ENCODE measurements around the gene FUT8.

FUT8 gene

DNA sequence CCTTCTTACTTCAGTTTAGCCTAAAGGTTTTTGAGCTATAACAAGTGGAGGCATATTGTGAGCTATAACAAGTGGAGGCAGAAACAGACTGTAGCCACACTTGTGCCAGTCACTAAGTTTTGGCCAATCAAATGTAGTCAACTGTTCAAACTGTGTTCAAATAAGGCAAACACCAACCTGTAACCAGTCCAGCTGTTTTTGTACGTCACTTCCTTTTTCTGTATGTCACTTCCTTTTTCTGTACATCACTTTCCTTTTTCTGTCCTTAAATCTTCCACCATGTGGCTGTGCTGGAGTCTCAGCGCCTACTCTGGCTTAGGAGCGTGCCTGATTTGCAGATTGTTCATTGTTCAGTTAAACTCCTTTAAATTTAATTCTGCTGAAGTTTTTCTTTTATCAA lies 79.7 kb downstream of the FUT8 start:
- no peak for DNase-seq (ENCODE audit: low read depth in 2 of 2)

DNA sequence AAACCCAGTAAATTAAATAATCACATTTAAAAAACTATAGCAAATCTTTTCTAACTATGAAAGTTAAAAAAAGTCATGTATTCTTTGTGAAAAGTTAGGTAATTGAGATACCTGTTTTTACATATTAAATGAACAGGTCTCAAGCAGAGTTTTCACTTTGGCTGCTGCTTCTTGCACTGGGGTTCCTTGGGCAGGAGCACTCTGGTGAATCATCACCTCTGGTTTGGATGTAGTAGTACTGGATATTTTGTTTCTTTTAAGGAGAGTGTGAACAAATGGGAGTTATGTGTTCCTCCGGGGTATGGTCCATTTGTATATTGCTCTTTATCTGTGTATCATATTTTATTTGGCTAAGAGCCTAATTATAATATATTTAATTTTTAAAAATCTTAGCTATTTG lies 82.7 kb downstream of the FUT8 start:
- DNase-seq (ENCODE audit: low read depth in 2 of 2) = no peak

DNA sequence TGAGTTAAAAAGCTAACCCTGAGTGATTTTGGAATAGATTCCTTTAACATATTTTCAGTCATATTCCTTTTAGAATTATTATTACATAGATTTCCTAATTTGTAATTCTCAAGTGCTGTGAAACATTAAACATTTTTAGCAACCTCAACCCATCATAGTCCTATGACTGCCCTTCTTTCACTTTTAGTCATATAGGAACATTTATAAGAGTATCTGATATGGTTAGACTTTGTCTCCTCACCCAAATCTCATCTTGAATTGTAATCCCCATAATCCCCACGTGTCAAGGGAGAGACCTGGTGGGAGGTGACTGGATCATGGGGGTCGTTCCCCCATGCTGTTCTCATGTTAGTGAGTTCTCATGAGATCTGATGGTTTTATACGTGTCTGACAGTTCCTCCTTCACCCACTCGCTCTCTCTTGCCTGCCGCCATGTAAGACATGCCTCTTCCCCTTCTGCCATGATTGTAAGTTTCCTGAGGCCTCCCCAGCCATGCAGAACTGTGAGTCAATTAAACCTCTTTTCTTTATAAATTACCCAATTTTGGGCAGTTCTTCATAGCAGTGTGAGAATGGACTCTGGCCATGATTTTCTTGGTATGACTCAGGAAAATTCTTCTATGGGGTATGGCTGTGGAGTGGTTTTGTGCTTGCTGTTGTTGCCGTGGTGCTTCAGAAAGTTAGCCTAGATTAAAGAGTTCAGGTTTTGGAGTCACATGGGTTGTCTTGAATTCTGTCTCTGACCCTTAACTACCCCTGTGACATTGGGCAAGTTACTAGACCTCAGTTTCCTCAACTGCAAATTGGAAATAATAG lies 83.9 kb downstream of the FUT8 start:
- DNase-seq (ENCODE audit: low read depth in 2 of 2) = no peak

DNA sequence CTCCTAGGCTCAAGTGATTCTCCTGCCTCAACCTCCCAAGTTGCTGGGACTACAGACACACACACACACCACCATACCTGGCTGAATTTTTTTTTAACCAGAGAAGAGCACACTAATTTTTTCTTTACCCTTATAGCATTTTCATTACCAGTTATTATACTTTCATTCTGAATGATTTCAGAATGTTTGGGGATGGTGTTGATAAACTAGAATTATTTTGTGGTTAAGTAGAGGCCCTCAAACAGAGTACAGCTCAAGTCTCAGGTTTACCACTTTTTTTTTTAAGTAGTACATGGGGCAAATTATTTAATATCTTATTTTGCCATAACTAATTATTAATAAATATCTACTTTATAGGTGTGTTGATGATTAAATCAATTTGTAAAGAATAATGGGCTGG lies 86.6 kb downstream of the FUT8 start:
- no peak for DNase-seq (ENCODE audit: low read depth in 2 of 2)

DNA sequence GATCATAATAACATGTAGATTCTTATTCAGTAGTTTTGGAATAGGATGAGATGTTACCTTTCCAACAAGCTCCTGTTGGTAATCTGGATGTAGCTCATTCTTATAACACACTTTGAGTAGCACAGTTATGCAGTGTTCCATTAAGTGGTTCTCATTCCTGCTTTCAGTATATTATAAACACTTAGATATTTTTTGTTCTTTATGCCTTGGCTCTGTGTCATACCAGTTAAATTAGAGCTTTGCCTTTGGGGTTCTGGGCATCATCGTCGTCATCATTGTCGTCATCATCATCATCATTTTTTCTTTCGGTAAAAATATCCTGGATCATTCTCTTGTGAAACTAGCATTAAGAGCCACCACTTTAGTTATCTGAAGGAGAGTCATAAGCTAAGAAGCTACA lies 87.5 kb downstream of the FUT8 start:
- no peak for DNase-seq (ENCODE audit: low read depth in 2 of 2)

DNA sequence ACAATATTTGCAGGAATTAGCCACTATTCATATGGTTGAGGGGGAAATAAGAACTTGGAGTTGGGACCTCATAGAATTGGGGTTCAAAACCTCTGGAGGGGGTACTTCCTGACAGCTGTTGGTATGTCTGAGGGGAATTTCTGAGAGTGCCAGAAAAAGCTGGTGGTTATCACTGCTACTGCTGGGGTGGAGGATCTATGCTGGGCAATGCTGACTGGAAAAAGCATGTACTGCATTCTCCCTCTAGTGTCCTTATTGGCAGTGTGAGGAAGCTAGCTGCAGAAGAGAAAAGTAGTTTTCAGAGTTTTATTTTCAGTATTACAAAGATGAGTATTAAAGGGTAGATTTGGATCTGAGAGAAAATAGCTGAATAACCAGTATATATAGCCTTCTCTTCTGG lies 88.8 kb downstream of the FUT8 start:
- DNase-seq (ENCODE audit: low read depth in 2 of 2) = no peak

DNA sequence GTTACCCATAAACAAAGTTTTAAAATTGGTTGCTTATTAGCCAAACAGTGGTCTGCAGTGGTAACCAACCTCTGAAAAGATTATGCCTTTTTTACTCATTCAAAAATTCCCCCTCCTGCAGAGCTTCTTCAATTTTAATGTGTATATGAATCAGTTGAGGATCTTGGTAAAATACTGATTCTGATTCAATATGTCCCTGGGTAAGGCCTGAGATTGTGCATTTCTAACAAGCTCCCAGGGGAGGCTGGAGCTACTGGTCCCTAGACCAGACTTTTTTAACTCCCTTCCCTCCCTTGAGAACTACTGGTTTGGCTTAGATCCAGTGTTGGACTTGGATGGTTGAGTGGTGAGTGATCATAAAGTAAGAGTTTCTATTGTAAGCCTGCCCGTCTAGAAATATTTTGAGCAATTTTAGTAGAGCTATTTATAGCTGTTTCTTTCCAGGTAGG lies 90.2 kb downstream of the FUT8 start:
- DNase-seq (ENCODE audit: low read depth in 2 of 2) = no peak

DNA sequence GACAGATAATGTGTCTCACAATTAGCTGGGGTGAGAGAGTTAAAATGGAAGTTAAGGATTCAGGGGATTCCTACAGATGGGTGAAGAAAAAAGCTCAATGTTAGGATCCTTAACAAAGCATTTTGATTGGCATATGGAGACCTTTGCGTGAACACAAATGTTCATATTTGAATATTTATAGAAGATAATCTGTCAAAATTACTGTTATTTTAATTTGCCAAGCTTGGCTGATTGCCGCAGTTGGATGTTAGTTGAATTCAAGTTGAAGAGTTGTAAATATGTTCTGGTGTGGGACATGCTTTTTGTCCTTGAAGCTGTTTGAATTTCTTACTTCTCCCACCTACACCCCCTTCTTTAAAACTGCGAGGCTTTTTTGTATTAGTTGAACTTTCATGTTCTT lies 91.2 kb downstream of the FUT8 start:
- DNase-seq (ENCODE audit: low read depth in 2 of 2) = no peak

DNA sequence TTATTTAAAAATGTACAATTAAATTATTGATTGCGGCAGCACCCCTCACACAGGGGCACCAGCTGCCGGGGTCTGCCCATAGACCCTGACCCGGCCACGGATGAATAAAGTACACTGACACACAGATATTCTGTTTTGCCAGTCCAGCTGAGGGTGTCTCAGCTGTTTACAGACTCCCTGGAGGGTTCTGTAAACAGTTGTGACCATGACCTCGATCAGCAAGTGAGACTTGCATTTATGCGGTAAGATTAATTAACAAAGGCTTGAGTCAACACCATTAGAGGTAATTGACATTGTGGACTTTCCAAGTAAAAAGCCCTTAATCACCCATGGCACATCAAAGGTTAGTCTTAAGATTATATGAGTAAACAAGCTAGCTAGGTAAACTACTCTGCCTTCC lies 94.3 kb downstream of the FUT8 start:
- no peak for DNase-seq (ENCODE audit: low read depth in 2 of 2)

DNA sequence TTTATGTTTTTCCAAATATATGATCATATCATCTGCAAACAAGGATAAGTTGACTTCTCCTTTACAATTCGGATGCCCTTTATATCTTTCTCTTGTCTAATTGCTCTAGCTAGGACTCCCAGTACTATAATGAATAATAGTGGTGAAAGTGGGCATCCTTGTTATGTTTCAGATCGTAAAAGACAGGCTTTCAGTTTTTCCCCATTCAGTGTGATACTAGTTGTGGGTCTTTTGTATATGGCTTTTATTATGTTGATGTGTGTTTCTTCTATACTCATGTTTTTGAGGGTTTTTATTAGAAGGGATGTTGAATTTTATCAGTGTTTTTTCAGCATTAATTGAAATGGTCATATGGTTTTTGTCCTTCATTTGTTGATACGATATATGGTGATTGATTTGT lies 97.3 kb downstream of the FUT8 start:
- no peak for DNase-seq (ENCODE audit: low read depth in 2 of 2)

DNA sequence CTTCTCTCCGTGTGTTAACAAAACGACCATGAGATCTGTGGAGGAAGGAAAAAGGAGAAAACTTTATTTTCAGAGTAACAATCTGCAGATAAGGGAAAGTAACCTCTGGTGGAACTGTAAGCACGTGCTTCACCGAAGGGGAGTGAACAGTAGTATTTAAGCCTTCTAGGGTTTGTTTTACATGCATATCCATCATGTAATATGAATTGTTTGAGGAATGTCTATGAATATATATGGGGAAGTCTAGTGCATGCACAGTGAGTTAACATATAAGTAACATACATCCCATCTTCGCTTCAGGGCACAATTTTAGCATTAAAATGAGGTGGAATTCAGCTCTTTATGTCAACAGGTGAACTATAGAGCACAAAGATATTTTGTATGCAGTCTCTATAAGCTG lies 101.1 kb downstream of the FUT8 start:
- DNase-seq (ENCODE audit: low read depth in 2 of 2) = no peak

DNA sequence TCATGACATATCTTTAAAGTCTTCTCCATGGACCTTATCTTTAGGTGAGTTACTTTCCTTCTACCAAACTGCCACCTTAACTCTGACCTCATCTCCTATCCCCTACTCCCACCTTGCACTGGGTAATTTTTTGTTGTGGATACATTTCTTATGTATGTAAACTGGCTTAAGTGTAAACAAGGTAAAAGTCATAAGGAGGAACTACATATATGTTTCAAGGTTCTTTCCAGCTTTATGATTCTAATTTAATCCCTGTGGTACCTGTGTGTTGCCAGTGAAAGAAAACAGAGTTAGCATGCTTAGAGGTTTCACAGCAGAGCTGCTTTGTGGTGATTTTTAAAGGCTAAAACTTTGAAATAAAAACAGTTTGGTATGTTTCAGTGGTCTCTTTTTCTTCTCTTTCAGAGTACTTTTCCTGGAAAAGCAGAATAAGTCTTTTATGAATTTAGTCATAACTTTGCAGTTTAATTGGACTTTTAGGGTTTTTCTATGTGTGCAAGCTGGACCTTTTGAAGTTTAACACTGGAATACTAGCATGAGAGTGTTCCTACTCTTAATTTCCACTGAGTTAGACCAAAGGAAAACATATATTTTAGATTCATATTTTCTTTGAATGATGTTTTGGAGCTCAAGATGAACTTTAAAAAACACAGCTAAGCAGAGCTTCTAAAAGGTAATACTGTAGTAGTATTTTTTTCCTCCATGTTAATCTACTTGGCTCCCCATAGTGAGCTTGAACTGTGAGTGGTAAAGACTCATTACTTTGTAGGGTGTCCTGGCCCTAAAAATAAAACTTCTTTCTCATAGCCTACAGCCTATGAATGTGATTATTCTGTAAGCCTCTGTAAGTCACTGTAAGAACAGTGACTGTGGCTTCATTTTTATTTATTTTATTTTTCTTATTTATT lies 105.4 kb downstream of the FUT8 start:
- DNase-seq (ENCODE audit: low read depth in 2 of 2) = no peak

DNA sequence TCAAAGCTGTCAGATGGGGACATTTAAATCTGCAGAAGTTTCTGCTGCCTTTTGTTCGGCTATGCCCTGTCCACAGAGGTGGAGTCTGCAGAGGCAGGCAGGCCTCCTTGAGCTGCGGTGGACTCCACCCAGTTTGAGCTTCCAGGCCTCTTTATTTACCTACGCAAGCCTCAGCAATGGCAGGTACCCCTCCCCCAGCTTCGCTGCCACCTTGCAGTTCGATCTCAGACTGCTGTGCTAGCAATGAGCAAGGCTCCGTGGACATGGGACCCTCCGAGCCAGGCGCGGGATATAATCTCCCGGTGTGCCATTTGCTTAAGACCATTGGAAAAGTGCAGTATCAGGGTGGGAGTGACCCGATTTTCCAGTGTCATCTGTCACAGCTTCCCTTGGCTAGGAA lies 115.5 kb downstream of the FUT8 start:
- DNase-seq (ENCODE audit: low read depth in 2 of 2) = no peak

DNA sequence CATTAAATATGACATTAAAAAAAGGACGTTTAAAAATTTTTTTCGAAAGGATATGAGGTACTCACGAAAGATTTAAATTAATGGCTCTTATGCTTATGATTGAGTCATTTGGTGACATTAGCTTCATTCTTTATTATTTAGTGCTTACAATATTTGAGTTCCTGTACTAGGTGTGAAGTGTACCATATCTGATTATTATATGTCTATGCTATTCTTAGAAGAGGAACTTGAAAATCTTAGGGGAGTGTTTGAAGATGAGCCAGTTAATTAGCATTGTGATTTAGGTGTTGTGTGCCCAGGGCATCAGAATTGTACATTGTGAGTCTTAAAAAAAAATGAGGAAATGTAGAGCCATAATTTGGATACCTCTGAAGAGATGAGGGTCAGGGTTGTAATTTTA lies 118.6 kb downstream of the FUT8 start:
- no peak for DNase-seq (ENCODE audit: low read depth in 2 of 2)

DNA sequence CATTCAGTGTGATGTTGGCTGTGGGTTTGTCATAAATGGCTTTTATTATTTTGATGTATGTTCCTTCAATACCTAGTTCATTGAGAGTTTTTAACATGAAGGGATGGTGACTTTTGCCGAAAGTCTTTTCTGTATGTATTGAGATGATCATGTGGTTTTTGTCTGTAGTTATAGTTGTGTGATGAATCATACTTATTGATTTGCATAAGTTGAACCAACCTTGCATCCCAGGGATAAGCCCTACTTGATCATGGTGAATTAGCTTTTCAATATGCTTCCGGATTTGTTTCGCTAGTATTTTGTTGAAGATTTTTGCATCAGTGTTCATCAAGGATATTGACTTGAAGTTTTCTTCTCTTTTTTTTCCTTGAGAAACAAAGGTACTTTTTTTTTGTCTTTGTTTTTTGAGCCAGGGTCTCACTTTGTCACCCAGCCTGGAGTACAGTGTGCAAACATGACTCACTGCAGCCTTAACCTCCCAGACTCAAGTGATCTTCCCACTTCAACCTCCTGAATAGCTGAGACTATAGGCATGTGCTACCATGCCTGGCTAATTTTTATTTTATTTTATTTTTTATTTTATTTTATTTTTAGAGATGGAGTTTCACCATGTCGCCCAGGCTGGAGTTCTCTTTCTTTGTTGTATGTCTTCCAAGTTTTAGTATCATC lies 121.3 kb downstream of the FUT8 start:
- DNase-seq (ENCODE audit: low read depth in 2 of 2) = no peak

DNA sequence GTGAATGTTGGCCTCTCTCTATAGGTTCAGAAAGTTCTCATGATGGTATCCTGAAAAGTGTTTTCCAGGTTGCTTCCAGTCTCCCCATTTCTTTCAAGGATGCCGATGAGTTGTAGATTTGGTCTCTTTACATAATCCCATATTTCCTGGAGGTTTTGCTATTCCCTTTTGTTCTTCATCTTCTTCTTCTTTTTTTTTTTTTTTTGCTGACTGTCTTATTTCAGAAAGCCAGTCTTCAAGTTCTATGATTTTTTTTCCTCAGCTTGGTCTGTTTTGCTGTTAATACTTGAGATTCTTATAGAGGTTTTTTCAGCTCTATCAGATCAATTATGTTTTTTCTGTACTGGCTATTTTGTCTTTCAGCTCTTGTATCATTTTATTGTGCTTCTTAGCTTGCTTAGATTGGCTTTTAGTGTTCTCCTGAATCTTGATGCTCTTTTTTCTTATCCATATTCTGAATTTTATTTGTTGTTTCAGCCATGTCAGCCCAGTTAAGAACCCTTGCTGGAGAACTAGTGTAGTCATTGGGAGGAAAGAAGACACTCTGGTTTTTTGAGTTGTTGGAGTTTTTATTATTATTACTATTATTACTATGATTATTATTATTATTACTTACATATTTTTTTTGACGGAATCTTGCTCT lies 124.4 kb downstream of the FUT8 start:
- DNase-seq (ENCODE audit: low read depth in 2 of 2) = no peak

DNA sequence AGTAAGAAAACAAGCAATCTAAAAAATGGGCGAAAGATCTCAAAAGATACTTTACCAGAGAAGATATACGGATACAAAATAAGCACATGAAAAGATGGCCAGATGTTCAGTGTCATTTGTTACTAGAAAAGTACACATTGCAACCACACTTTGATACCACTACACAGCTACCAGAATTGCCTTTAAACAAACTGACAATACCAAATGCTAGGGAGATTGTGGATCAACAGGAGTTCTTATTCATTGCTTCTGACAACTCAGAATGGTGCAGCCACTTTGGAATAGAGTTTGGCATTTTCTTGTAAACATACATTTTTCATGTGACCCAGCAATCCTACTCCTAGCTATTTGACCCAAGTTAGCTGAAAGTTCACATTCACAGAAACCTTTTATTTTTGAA lies 136.3 kb downstream of the FUT8 start:
- no peak for DNase-seq (ENCODE audit: low read depth in 2 of 2)

DNA sequence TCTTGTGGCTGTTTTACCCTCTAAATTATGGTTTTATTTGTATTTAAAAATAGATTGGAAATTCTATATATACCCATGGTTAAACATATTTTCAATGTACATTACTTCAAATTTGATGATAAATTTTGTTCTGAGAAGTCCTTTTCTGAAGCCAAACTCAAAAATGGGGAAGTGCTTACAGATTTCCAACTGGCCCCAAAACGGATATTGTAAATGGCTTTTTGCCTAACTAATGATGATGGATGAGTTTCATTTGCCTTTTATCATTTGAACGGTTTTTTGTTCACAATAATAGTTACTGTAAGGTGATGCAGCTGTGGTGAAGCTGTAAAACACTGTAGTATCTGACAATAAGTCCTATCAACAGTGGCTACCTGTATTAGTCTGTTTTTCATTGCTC lies 136.9 kb downstream of the FUT8 start:
- no peak for DNase-seq (ENCODE audit: low read depth in 2 of 2)

DNA sequence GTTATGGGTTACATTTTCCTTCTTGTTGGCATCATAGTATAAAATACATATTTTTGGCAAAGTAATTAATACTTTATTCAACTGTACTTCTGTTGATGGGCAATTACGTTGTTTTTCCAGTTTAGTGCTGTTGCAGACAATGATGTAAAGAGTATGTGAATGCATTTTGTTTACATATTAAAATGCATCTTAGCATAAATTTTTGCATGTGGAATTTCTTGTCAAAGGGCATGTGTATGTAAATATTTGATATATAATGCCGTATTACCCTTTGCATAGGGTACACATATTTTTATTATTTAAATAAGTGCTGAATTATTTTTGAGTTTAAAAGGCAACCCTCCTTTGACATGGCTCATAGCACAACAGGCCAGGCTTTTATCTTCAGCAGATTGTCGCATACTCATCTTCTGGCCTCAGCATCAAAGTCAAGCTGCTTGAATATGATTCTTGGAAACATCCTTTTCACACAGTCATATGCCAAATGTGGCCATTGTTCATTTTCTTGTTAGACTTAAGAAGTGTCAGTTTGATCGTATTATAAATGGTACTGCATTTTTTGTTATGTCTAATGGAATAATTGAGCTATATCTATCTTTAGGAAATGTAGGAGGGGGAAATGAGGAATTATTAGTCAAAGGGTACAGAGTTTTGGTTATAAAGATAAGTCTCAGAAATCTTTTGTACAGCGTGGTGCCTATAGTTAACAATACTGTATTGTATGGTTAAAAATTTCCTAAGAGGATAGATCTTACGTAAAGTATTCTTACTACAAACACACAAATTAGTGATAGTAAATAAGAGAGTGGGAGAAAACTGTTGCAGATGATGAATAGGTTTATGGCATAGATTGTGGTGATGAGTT lies 138.5 kb downstream of the FUT8 start:
- DNase-seq (ENCODE audit: low read depth in 2 of 2) = no peak

DNA sequence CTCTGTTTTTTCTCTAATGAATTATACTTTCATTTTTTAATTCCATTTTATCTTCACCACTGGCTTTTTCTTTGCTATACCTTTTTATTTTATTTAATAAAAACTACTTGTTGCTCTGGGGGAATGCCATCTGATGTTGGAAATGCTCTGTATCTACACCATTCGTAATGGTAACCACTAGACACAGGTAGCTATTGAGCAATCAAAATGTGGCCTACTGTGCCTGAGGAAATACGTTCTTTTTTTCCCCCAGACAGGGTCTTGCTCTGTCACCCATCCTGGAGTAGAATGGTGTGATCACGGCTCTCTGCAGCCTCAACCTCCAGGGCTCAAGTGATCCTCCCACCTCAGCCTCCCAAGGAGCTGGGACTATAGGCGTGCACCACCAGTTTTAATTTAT lies 140.2 kb downstream of the FUT8 start:
- no peak for DNase-seq (ENCODE audit: low read depth in 2 of 2)

DNA sequence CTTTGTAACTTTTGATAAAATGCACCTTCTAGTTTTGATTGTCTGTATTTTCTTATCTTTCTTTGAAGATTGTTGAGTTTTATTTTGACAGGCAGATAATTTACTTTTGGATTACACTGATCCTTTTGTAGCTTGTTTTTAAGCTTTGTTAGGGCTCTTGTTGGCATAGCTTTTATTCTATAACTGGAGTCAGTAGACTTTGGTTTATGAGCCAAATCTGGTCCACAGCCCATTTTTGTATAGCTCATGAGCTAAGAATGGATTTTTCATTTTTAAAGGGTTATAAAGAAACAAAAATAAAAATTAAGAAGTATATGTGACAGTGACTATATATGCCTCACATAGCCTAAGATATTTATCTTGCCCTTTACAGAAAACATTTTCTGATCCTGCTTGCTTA lies 142.3 kb downstream of the FUT8 start:
- DNase-seq (ENCODE audit: low read depth in 2 of 2) = no peak
